KOPT-K1 (cell line): ENCODE measurements around the gene IGFN1.

ENCODE experiments used
- H3K27ac ChIP-seq: fragments of 200-600 bp; sonication (generic); 2 replicates; pipeline ENCODE4 v1.5.1; 2016; ENCODE audit warnings: antibody characterized with exemption, mild to moderate bottlenecking, low read depth, low read length; ENCODE audit not compliant: poor library complexity, severe bottlenecking
- H3K36me3 ChIP-seq: fragments of 200-600 bp; sonication (generic); 2 replicates; pipeline ENCODE4 v1.5.1; 2017; ENCODE audit warnings: antibody characterized with exemption, mild to moderate bottlenecking, low read length, moderate library complexity; ENCODE audit not compliant: insufficient read depth
- H3K9me3 ChIP-seq: fragments of 200-600 bp; sonication (generic); 2 replicates; pipeline ENCODE4 v1.5.1; 2017; ENCODE audit warnings: antibody characterized with exemption, low read length, mild to moderate bottlenecking; ENCODE audit not compliant: insufficient read depth, poor library complexity, severe bottlenecking

The IGFN1 gene

GRCh38 chr1:201189085-201189484 lies 1.5 kb upstream of the IGFN1 start:
- Histone ChIP-seq H3K27ac (no peak overlapping the region), H3K36me3 (no peaks in the 10 kb centered on the region), H3K9me3 (no peaks in the 10 kb centered on the region)

DNA sequence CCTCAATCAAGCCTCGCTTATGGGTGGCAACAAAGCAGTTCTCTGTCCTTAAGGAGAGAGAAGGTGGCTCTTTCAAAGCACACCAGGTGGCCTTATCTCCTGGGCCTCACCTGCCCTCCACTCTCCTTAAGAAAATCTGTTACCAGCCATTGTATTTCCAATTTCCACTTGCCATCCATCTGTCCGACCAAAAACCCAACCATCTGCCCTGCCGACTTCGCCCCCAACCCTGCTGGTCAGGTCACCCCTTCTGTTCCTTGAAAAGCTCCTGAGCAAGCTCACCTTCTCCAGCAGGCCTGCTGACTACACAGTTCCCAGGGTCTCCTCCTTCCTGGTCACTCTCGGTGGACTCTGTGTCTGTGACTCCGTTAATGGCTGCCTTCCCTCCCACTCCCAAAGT lies 619 bp upstream of the IGFN1 start:
- Histone ChIP-seq H3K9me3 (no peaks in the 10 kb centered on the region), H3K27ac (no peak overlapping the region), H3K36me3 (no peaks in the 10 kb centered on the region)

DNA sequence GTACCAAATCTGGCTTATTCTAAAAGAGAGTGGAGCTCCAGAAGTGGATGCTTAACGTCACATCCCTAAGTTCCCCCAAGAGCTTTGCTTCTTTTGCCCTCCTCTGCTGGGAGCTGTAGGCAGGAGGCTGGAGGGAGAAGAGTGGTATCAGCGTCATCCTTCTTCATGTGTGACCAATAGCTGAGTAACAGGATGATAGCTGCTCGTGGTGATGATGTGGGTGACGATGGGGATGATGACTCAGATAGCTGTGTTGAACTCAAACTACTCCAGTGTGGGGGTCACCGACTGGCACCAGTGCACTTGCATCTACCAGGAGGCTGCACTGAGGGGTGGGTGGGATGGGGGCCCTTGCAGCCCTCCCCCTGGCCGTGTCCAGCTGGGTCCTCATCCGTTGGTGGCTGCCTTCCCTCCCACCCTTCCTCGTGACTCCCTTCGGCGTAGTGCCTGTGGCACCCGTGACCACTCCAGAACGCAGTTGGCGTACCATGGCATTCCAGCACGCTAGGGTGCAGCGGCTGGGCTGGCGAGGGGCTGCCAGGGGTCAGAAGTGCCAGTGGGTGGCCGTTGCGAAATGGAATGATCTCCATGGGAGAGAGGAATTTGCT lies 1.1 kb downstream of the IGFN1 start:
- H3K36me3 ChIP-seq, result no peaks in the 10 kb centered on the region
- H3K9me3 ChIP-seq, result no peaks in the 10 kb centered on the region
- no peak overlapping the region for H3K27ac ChIP-seq

DNA sequence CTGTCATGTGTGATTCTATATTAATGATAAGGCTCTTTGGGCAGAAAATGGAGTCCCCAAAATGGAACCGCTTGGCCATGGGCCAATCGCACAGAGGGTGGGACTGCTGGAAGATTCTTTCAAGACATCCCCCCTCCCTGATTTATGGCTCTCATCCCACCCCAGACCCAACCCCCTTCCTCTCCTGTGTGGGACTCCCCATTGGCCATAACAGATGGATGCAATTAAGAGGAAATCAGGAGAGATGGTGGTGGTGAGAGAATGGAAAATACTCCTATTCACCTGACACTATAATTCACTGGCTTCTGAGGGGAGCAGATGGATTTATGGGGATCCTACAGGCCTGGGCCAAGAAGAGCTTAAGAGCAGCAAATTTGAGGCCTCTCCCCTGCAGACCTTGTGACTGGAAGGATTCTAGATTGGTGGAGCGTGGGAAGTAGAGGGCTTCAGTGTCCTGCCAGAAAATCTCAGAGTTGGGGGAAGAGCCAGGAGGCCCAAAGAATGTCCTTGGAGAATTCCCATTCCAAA lies 1.7 kb downstream of the IGFN1 start:
- Histone ChIP-seq H3K9me3 (no peaks in the 10 kb centered on the region), H3K27ac (no peak overlapping the region), H3K36me3 (no peaks in the 10 kb centered on the region)

- H3K36me3 ChIP-seq, result no peaks in the 10 kb centered on the region
- no peaks in the 10 kb centered on the region for H3K9me3 ChIP-seq
- H3K27ac ChIP-seq, result no peak overlapping the region
These were observed 3.4 kb downstream of the IGFN1 start for GRCh38 chr1:201194046-201194445.

- H3K9me3 ChIP-seq, result no peaks in the 10 kb centered on the region
- no peak overlapping the region for H3K27ac ChIP-seq
- H3K36me3 ChIP-seq, result no peaks in the 10 kb centered on the region
These were observed 8.0 kb downstream of the IGFN1 start for GRCh38 chr1:201198598-201198997.

DNA sequence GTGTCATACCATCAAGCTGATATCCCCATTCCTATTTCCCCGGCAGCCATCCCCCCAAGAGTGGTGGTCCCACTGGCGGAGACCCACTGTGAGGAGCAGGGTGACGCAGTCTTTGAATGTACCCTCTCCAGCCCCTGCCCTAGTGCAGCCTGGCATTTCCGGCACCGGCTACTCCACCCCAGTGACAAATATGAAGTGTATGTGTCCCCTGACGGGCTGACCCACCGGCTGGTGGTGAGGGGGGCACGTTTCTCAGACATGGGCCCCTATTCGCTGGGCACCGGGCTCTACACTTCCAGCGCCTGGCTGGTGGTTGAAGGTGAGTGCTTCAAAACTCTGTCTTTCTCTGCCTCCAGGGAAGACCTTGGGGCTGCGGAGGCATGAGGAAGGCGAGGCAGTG lies 14.4 kb downstream of the IGFN1 start:
- H3K27ac ChIP-seq, result no peak overlapping the region
- no peaks in the 10 kb centered on the region for H3K36me3 ChIP-seq
- no peaks in the 10 kb centered on the region for H3K9me3 ChIP-seq

GRCh38 chr1:201206176-201206575 lies 15.6 kb downstream of the IGFN1 start:
- H3K36me3 ChIP-seq, result no peaks in the 10 kb centered on the region
- H3K9me3 ChIP-seq, result no peaks in the 10 kb centered on the region
- H3K27ac ChIP-seq, result no peak overlapping the region

GRCh38 chr1:201207046-201207445 lies 16.4 kb downstream of the IGFN1 start:
- no peaks in the 10 kb centered on the region for H3K36me3 ChIP-seq
- no peaks in the 10 kb centered on the region for H3K9me3 ChIP-seq
- no peak overlapping the region for H3K27ac ChIP-seq

DNA sequence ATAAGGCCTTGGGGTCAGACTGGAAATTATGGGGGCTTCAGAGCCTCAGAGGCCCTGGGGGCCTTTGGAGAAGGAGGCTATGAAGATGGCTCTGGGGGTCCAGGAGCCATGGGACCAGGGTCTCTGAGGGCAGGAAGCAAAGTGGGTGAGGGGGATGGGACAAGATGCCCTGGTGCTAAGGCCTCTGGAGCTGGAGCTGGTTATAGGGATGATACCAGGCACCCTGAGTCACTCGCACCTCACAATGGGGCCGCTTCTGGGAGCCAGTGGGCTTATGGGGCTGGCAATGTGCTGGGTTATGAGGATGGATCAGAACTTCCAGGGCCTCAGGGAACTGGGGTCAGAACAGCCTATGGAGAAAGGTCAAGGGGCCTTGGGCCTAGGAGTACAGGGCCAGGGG lies 17.6 kb downstream of the IGFN1 start:
- Histone ChIP-seq H3K36me3 (no peaks in the 10 kb centered on the region), H3K9me3 (no peaks in the 10 kb centered on the region), H3K27ac (no peak overlapping the region)

- Histone ChIP-seq H3K9me3 (no peaks in the 10 kb centered on the region), H3K27ac (no peak overlapping the region), H3K36me3 (no peaks in the 10 kb centered on the region)
These were observed 21.4 kb downstream of the IGFN1 start for GRCh38 chr1:201212056-201212455.

GRCh38 chr1:201212461-201213055 lies 21.9 kb downstream of the IGFN1 start:
- Histone ChIP-seq H3K9me3 (no peaks in the 10 kb centered on the region), H3K27ac (no peak overlapping the region), H3K36me3 (no peaks in the 10 kb centered on the region)

- Histone ChIP-seq H3K9me3 (no peaks in the 10 kb centered on the region), H3K27ac (no peak overlapping the region)
These were observed 22.6 kb downstream of the IGFN1 start for GRCh38 chr1:201213106-201213770.

GRCh38 chr1:201213926-201214325 lies 23.3 kb downstream of the IGFN1 start:
- Histone ChIP-seq H3K9me3 (no peaks in the 10 kb centered on the region), H3K27ac (no peak overlapping the region), H3K36me3 (no peaks in the 10 kb centered on the region)

More at GRCh38 chr1:201213106-201213770, 22.6 kb downstream of the IGFN1 start:
- H3K36me3 ChIP-seq, result no peaks in the 10 kb centered on the region

GRCh38 chr1:201214461-201214860 lies 23.8 kb downstream of the IGFN1 start:
- Histone ChIP-seq H3K9me3 (no peaks in the 10 kb centered on the region), H3K27ac (no peak overlapping the region), H3K36me3 (no peaks in the 10 kb centered on the region)

DNA sequence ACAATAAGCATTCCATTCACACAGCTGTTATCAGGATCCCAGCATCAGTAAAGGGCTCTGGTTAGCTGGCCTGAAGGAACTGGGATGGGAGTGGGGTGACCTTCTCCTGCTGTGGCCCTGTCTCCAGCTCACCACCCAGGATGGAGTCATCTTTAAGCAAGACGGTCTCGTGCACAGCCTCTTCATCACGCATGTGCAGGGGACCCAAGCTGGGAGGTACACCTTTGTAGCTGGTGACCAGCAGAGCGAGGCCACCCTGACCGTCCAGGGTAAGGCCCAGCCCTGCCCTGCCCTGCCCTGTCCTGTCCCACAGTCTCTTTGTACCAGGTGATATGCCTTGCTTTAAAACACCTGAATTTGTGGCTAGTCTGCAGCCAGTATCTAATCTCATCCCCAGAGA lies 24.3 kb downstream of the IGFN1 start:
- no peak overlapping the region for H3K27ac ChIP-seq
- no peaks in the 10 kb centered on the region for H3K36me3 ChIP-seq
- no peaks in the 10 kb centered on the region for H3K9me3 ChIP-seq
